H1 (cell line): ENCODE data around the gene AK2. TPM values are rescaled to one million over a fixed set of nuclear protein-coding genes. Genes with fewer than 3 reads are reported as not detected.

Source experiments
- CTCF ChIA-PET: fragments of 300-600 bp; sonication (Branson Sonifier 250); formaldehyde crosslinking; loops from one replicate; lab custom pipeline; 2021; ENCODE audit not compliant: partially characterized antibody; lab: Charles Lee
- POLR2A ChIA-PET: fragments of 300-600 bp; sonication (Branson Sonifier 250); formaldehyde crosslinking; loops from one replicate; lab custom pipeline; 2021; ENCODE audit warnings: inconsistent platforms; ENCODE audit not compliant: partially characterized antibody; lab: Charles Lee
- DNase-seq, 2 experiments: peaks; one replicate each; pipeline versions ENCODE4 v3.0.0 to v3.0.0-alpha.2; 2010 to 2022; ENCODE audit warnings: low spot score in 2 of 2, low read depth in 1 of 2, mixed read lengths in 1 of 2
- FAIRE-seq: peaks from 2 replicates; lab custom pipeline; 2011; peaks lifted over from hg19 to GRCh38; lab: Jason Lieb, UNC
- H2AFZ ChIP-seq: 2 replicates; pipeline ENCODE4 v1.8.1; 2012; ENCODE audit warnings: low read length, inconsistent platforms
- H2AK5ac ChIP-seq: 2 replicates; pipeline ENCODE4 v1.6.1; 2013; ENCODE audit warnings: low read depth, low read length
- H2BK120ac ChIP-seq: replicated peaks from 2 replicates; pipeline ENCODE3; 2013; ENCODE audit warnings: low read depth, low read length, inconsistent platforms
- H2BK12ac ChIP-seq: 2 replicates; pipeline ENCODE4 v1.6.1; 2013; ENCODE audit warnings: low read depth, low read length
- H2BK15ac ChIP-seq: 2 replicates; pipeline ENCODE4 v1.6.1; 2013; ENCODE audit warnings: low read length
- H2BK20ac ChIP-seq: 2 replicates; pipeline ENCODE4 v1.6.1; 2013; ENCODE audit warnings: low read length
- H2BK5ac ChIP-seq: 2 replicates; pipeline ENCODE4 v1.6.1; 2013; ENCODE audit warnings: low read depth, low read length
- H3K14ac ChIP-seq: 2 replicates; pipeline ENCODE4 v1.6.1; 2013; ENCODE audit warnings: inconsistent platforms; ENCODE audit not compliant: insufficient read length
- H3K18ac ChIP-seq: 2 replicates; pipeline ENCODE4 v1.6.1; 2013; ENCODE audit warnings: low read length; ENCODE audit errors: extremely low read depth
- H3K23ac ChIP-seq: 2 replicates; pipeline ENCODE4 v1.6.1; 2013; ENCODE audit warnings: inconsistent platforms; ENCODE audit not compliant: insufficient read length
- H3K23me2 ChIP-seq: 2 replicates; pipeline ENCODE4 v1.6.1; 2013; ENCODE audit warnings: low read depth, low read length
- H3K27ac ChIP-seq: 2 replicates; pipeline ENCODE4 v1.6.1; 2011; ENCODE audit warnings: low read depth, low read length, inconsistent platforms
- H3K27me3 ChIP-seq, 4 experiments: replicated peaks in 1 of 4; 1 replicate in 1 of 4; 2 replicates in 3 of 4; pipeline versions ENCODE4 v1.6.1 to v1.8.1; 2011 to 2013; ENCODE audit warnings: low read length in 3 of 4, mild to moderate bottlenecking in 3 of 4, inconsistent platforms in 2 of 4, mixed read lengths in 2 of 4, moderate library complexity in 1 of 4; ENCODE audit not compliant: control insufficient read depth in 3 of 4, insufficient read depth in 3 of 4; ENCODE audit errors: extremely low read depth in 1 of 4
- H3K36me3 ChIP-seq, 4 experiments: 2 replicates each; pipeline versions ENCODE4 v1.6.1 to v1.8.1; 2011 to 2013; ENCODE audit warnings: mild to moderate bottlenecking in 4 of 4, low read length in 3 of 4, moderate library complexity in 2 of 4, control low read depth in 1 of 4, inconsistent platforms in 1 of 4; ENCODE audit not compliant: insufficient read depth in 4 of 4, control insufficient read depth in 2 of 4
- H3K4ac ChIP-seq: replicated peaks from 2 replicates; pipeline ENCODE3; 2013; ENCODE audit warnings: low read length, low read depth, mixed read lengths, inconsistent platforms; ENCODE audit not compliant: insufficient read length
- H3K4me1 ChIP-seq, 4 experiments: replicated peaks in 1 of 4; 1 replicate in 1 of 4; 2 replicates in 3 of 4; pipeline versions ENCODE4 v1.6.1 to v1.8.1; 2011 to 2013; ENCODE audit warnings: low read length in 3 of 4, inconsistent platforms in 2 of 4, mixed read lengths in 1 of 4; ENCODE audit not compliant: insufficient read depth in 4 of 4, control insufficient read depth in 3 of 4
- H3K4me2 ChIP-seq, 2 experiments: 2 replicates each; pipeline versions ENCODE4 v1.6.1 to v1.8.1; 2011 to 2013; ENCODE audit warnings: low read depth in 2 of 2, low read length in 2 of 2, control low read depth in 1 of 2, inconsistent platforms in 1 of 2, mild to moderate bottlenecking in 1 of 2; ENCODE audit not compliant: insufficient read depth in 1 of 2
- H3K4me3 ChIP-seq, 4 experiments: fragments of 200-600, 300-600 bp in 1 of 4; sonication (generic), shearing (Covaris generic), sonication (Bioruptor Twin) in 1 of 4; 2 replicates each; pipeline versions ENCODE4 v1.5.1 to v1.8.1; 2011 to 2016; ENCODE audit warnings: low read length in 4 of 4, low read depth in 3 of 4, control low read depth in 2 of 4, inconsistent platforms in 2 of 4, mild to moderate bottlenecking in 2 of 4, mixed read lengths in 1 of 4, moderate library complexity in 1 of 4; ENCODE audit not compliant: insufficient read depth in 2 of 4; ENCODE audit errors: extremely low read depth in 1 of 4
- H3K56ac ChIP-seq: replicated peaks from 2 replicates; pipeline ENCODE3; 2013; ENCODE audit warnings: low read depth, mild to moderate bottlenecking, mixed read lengths, low read length, inconsistent platforms; ENCODE audit not compliant: insufficient read length
- H3K79me1 ChIP-seq: 2 replicates; pipeline ENCODE4 v1.6.1; 2013; ENCODE audit warnings: low read depth, low read length, control low read depth
- H3K79me2 ChIP-seq, 2 experiments: 2 replicates each; pipeline versions ENCODE4 v1.6.1 to v1.8.1; 2012 to 2013; ENCODE audit warnings: low read length in 2 of 2, mild to moderate bottlenecking in 2 of 2, inconsistent platforms in 1 of 2; ENCODE audit not compliant: insufficient read depth in 2 of 2, control insufficient read depth in 1 of 2
- H3K9ac ChIP-seq, 4 experiments: replicated peaks in 1 of 4; 1 replicate in 1 of 4; 2 replicates in 3 of 4; pipeline versions ENCODE4 v1.6.1 to v1.8.1; 2011 to 2013; ENCODE audit warnings: low read depth in 3 of 4, low read length in 3 of 4, control low read depth in 2 of 4, mild to moderate bottlenecking in 2 of 4, moderate library complexity in 2 of 4, inconsistent platforms in 1 of 4; ENCODE audit errors: extremely low read depth in 1 of 4
- H3K9me3 ChIP-seq, 2 experiments: 2 replicates each; pipeline versions ENCODE4 v1.6.1 to v1.8.1; 2012 to 2013; ENCODE audit warnings: mild to moderate bottlenecking in 2 of 2, moderate library complexity in 2 of 2, control low read depth in 1 of 2, inconsistent platforms in 1 of 2, low read depth in 1 of 2, low read length in 1 of 2, mixed read lengths in 1 of 2; ENCODE audit not compliant: insufficient read depth in 2 of 2
- H4K20me1 ChIP-seq, 2 experiments: replicated peaks in 1 of 2; 2 replicates each; pipeline versions ENCODE3 to v1.8.1; 2011 to 2013; ENCODE audit warnings: inconsistent platforms in 2 of 2, low read length in 2 of 2, mild to moderate bottlenecking in 1 of 2; ENCODE audit not compliant: insufficient read depth in 2 of 2, control insufficient read depth in 1 of 2
- H4K5ac ChIP-seq: 2 replicates; pipeline ENCODE4 v1.6.1; 2013; ENCODE audit warnings: low read length, low read depth, mixed read lengths, inconsistent platforms; ENCODE audit not compliant: insufficient read length
- H4K8ac ChIP-seq: 2 replicates; pipeline ENCODE4 v1.8.0; 2013; ENCODE audit warnings: mild to moderate bottlenecking, moderate library complexity, low read length, inconsistent platforms; ENCODE audit not compliant: insufficient read depth; ENCODE audit errors: extremely low read depth
- H4K91ac ChIP-seq: replicated peaks from 2 replicates; pipeline ENCODE3; 2013; ENCODE audit warnings: low read length, mixed read lengths, inconsistent platforms; ENCODE audit not compliant: insufficient read length
- CBX8 ChIP-seq: fragments of 300-800, 300-1000 bp; sonication (generic); IDR thresholded peaks from 2 replicates; pipeline ENCODE4 v1.7.1; 2016; ENCODE audit warnings: low read depth, low read length, borderline replicate concordance
- SAP30 ChIP-seq: fragments of 300-600 bp; sonication (generic); IDR thresholded peaks from 2 replicates; pipeline ENCODE4 v1.7.1; 2012; ENCODE audit warnings: low read length, moderate library complexity, mild to moderate bottlenecking, inconsistent platforms; ENCODE audit not compliant: insufficient read depth, insufficient replicate concordance
- WGBS, 2 experiments: shearing (Covaris generic) in 1 of 2; methylation state at CpG; one replicate each; pipeline versions ENCODE4 v1.1.6 to v1.1.7; 2013 to 2015; ENCODE audit warnings: low lambda C conversion rate in 2 of 2, mixed read lengths in 2 of 2, inconsistent platforms in 1 of 2, low coverage in 1 of 2, missing lambda C conversion rate in 1 of 2; ENCODE audit not compliant: insufficient replicate concordance in 2 of 2, insufficient coverage in 1 of 2, insufficient read length in 1 of 2; ENCODE audit errors: extremely low coverage in 1 of 2, missing lambda C conversion rate in 1 of 2; 5-methylcytosine and 5-hydroxymethylcytosine counted together
- polyA plus RNA-seq, 7 experiments: library from polyadenylated mRNA; depleted of rRNA in 3 of 7; stranded (reverse) in 5 of 7; unstranded in 2 of 7; fragments of >200 nt in 5 of 7; fragments of 200-250 nt in 2 of 7; gene quantifications; 1 replicate in 5 of 7; 2 replicates in 1 of 7; 4 replicates in 1 of 7; pipeline versions ENCODE4 v1.2.1 to v1.2.3, GENCODE V29; 2011 to 2013; ENCODE audit warnings: missing spikeins in 2 of 7, mixed read lengths in 2 of 7
- total RNA-seq: library from RNA; stranded (reverse); fragmentation: NEBNext Ultra II Directional; extraction: Animal tissue kit (Norgen Biotek cat#: 25700); gene quantifications from 2 replicates; pipeline ENCODE4 v1.2.1, GENCODE V29; 2021
- TF ChIP-seq, protein P1 (sequence below): IDR thresholded peaks from 2 replicates; pipeline ENCODE4 v1.6.1; 2012; ENCODE audit warnings: inconsistent platforms

The AK2 gene
- total and polyA plus RNA-seq, 2 of the 8 experiments (the other 6 are each of a cell fraction or from before 2014, with no cell fraction given) = 92.3 to 137 TPM

GRCh38 chr1:33036051-33036525, 595 bp downstream of the AK2 start:
- Histone ChIP-seq H3K18ac (0 out of 2 replicates have a peak overlapping the region, but pooled peaks have one; percentile 51), H3K9ac (peak overlapping the region in 3 of 4 experiments; percentile 6 to 52 (median 16); a peak in 5 of 7 replicates), H3K23me2 (peaks cover 3% of the 10 kb centered on the region; the same call in 1 of the 2 replicates), H3K36me3 (peaks cover 0 to 5% (median 0%) of the 10 kb centered on the region in 4 experiments; a peak in 3 of 8 replicates), H3K79me2 (peaks cover 24 to 52% of the 10 kb centered on the region in 2 experiments), H4K20me1 (peaks cover 0 to 10% of the 10 kb centered on the region in 2 experiments), H3K4me2 (peak overlapping the region; percentile 88 to 94), H3K4me1 (peaks cover 0 to 8% (median 2%) of the 10 kb centered on the region in 4 experiments; a peak in 3 of 7 replicates), H2AFZ (no peak overlapping the region), H2BK12ac (no peak overlapping the region), H4K8ac (no peak overlapping the region), H2BK5ac (no peak overlapping the region), H2BK15ac (no peak overlapping the region), H2BK20ac (no peak overlapping the region), H3K27ac (no peak overlapping the region), H3K4ac (no peak overlapping the region), H3K56ac (no peak overlapping the region), H3K9me3 (no peaks in the 10 kb centered on the region), H3K79me1 (peaks cover 6% of the 10 kb centered on the region; the same call in 1 of the 2 replicates), H4K5ac (no peak overlapping the region), H3K23ac (no peak overlapping the region), H3K4me3 (peak overlapping the region; percentile 65 to 88 (median 74)), H3K27me3 (peaks cover 0 to 2% (median 0%) of the 10 kb centered on the region in 4 experiments; a peak in 2 of 7 replicates), H2BK120ac (no peak overlapping the region), H2AK5ac (no peak overlapping the region), H4K91ac (no peak overlapping the region), H3K14ac (no peak overlapping the region)
- FAIRE-seq (no peak), DNase-seq (no peak)
- ChIA-PET POLR2A (interaction anchor here (0.6 to 3.0 kb wide), 4 partner anchors 10 to 148 kb away, joined by 3 to 12 read pairs (median 6); partner anchors contain the start of gene RNF19B), CTCF (interaction anchor here (2.9 kb wide), 1 partner anchor 11 kb away, joined by 12 read pairs; no protein-coding TSS in a partner anchor)
- no peak for TF ChIP-seq CBX8
- peak; percentile 47 for TF ChIP-seq SAP30
- TF ChIP-seq, protein P1, sequence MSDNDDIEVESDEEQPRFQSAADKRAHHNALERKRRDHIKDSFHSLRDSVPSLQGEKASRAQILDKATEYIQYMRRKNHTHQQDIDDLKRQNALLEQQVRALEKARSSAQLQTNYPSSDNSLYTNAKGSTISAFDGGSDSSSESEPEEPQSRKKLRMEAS = peak; percentile 90
- 14% methylated on average over 5 of the region's 5 CpGs; no CpG with 5 or more reads in 1 of the 2 experiments for WGBS, 2 experiments
